GM18868 (cell line): ENCODE data around the gene C11orf52.

Experiments
- ATAC-seq: cut with Tn5 transposase; IDR thresholded peaks from one replicate; pipeline ENCODE4 v1.9.1; 2021; ENCODE audit warnings: mild to moderate bottlenecking, moderate library complexity; ENCODE audit not compliant: unreplicated experiment

The C11orf52 gene

GRCh38 chr11:111937844-111938243, 19.1 kb downstream of the C11orf52 start:
- ATAC-seq, result no peak

- peak; percentile 94 for ATAC-seq
These were observed 20.0 kb downstream of the C11orf52 start for GRCh38 chr11:111938687-111939160.

GRCh38 chr11:111939836-111940604, 21.3 kb downstream of the C11orf52 start:
- no peak for ATAC-seq

- no peak for ATAC-seq
These were observed 23.2 kb downstream of the C11orf52 start for GRCh38 chr11:111941963-111942362.

GRCh38 chr11:111942829-111943228, 24.1 kb downstream of the C11orf52 start:
- no peak for ATAC-seq

GRCh38 chr11:111944139-111944538, 25.4 kb downstream of the C11orf52 start:
- no peak for ATAC-seq

GRCh38 chr11:111944651-111945051, 25.9 kb downstream of the C11orf52 start:
- ATAC-seq, result no peak

GRCh38 chr11:111945198-111945597, 26.5 kb downstream of the C11orf52 start:
- ATAC-seq, result no peak

GRCh38 chr11:111946499-111946898, 27.8 kb downstream of the C11orf52 start:
- no peak for ATAC-seq

- ATAC-seq, result peak; percentile 54
These were observed 28.4 kb downstream of the C11orf52 start for GRCh38 chr11:111947143-111947542.

GRCh38 chr11:111949519-111950426, 31.1 kb downstream of the C11orf52 start:
- ATAC-seq, result no peak

- no peak for ATAC-seq
These were observed 32.9 kb downstream of the C11orf52 start for GRCh38 chr11:111951565-111951964.

- ATAC-seq, result no peak
These were observed 35.4 kb downstream of the C11orf52 start for GRCh38 chr11:111954154-111954553.

GRCh38 chr11:111957663-111958444, 39.1 kb downstream of the C11orf52 start:
- no peak for ATAC-seq

- ATAC-seq, result no peak
These were observed 42.2 kb downstream of the C11orf52 start for GRCh38 chr11:111960916-111961315.

GRCh38 chr11:111961389-111962300, 42.9 kb downstream of the C11orf52 start:
- ATAC-seq, result no peak

GRCh38 chr11:111963931-111964340, 45.2 kb downstream of the C11orf52 start:
- ATAC-seq, result no peak

- no peak for ATAC-seq
These were observed 48.0 kb downstream of the C11orf52 start for GRCh38 chr11:111966678-111967077.

GRCh38 chr11:111967649-111968048, 48.9 kb downstream of the C11orf52 start:
- ATAC-seq, result no peak

- no peak for ATAC-seq
These were observed 50.6 kb downstream of the C11orf52 start for GRCh38 chr11:111969344-111969743.
